GM19025 (cell line): ENCODE measurements around the gene CREB3L2.

Experiments used
- ATAC-seq: cut with Tn5 transposase; IDR thresholded peaks from one replicate; pipeline ENCODE4 v1.9.1; 2021; ENCODE audit warnings: mild to moderate bottlenecking, low read depth, moderate library complexity; ENCODE audit not compliant: unreplicated experiment

CREB3L2 gene

DNA sequence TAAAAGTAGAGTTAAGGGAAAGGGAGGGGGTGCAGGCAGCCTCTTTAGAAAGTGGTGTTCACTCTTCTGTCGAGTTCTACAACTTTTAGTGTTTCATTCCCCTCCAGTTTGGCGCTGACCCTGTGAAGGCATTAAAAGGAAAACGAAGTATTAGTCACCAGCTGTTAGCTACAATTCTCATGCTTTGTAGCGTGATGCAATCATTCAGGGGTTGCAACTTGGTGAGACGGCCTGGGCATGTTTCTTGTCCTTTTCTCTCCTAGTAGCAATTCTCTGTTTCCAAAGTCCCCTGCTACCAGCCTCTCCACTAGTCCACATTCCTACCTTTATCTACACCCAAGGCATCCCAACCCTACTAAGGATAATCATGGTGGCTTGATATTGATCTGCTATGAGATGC, 121.5 kb downstream of the CREB3L2 start:
- ATAC-seq, result no peak

DNA sequence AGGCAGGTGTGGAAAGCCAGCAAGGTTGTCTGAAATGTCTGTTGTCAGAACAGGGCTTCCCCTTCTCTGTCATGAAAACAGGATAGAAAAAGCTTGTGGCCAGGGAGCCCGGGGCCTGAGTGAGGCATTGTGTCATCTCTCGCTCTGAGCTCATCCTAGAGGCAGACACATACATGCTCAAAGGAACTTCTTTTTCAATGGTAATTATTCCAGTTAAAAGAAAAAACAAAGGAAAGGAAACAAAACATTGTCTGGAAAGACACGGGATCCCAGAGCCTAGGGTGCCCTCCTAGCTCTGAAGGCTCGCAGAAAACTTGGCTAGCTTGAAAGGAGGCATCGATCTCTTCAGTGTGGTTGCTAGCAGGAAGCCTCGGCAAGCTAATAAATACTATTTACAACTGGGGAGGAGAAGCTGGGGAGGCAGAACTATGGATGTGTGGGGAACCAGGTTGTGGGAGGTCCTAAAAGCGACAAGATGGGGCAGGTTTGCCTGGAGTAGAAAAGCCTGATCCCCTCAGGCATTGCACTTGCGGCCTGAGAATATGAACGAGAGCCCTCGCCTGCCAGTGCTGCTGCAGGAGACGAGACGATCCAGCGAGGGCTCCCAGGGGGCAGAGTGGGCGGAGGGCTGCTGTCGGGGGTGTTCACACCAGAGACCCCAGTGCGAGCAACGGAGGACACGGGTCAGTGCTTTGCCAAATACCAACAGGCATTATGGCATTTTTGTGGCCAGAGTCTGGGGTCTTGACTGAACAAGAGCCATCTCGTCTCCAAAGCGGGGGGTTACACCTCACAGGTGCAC, 122.3 kb downstream of the CREB3L2 start:
- ATAC-seq, result no peak

DNA sequence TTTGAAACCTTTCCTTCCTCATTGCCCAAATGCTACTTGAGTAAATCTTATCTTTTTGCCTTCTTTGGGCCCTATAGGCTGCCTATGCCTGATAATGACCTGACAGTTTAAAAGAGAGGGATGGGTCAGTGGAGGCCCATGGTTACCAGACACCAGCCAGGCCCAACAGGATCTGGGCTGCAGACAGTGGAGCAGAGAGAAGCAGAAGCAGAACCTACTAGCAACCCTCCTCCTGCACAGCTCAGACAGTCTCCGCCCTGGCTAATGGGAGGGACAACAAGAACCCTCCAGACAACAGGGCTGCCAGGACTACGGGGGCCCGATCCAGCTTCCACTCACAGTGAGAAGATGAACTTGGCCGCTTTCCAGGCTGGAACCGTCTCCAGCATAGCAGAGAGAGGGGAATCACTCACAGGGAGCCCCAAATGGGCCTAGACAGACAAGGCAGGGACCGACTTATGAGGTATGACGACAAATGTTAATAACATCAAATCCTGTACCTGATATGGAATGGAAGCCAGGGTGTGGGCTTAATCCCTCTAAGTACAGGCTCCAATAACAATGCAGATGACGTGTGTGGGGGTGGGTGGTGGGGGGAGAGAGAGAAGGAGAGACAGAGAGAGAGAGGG, 123.4 kb downstream of the CREB3L2 start:
- no peak for ATAC-seq

DNA sequence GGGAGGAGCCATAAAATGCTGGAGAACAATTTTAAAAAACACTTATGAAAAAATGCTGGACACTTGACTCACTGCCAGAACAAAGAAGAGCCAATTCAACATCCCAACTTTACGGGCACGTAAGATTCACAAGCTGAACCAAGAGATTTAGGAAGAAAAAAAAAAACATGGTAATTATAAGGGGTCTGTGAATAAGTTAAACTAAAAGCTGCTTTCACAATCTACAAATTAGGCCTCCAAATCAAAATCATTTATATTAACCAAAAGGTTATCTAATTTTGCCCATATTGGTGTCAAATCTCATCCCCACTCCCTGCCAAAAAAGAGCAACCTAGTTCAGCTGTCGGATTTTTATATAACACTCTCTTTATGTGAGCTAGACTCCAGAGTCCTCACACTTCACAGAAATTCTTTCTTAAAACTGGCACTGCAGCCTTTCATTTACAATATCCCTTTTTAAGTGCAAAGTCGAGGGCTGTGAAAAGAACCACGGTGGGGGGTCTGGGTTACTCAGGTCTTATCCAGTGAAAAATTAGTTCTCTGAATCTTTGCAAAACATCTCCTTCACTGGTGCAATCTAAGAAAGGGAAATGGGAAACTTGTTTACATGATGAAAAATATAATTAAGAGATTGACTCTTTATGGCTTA, 124.7 kb downstream of the CREB3L2 start:
- ATAC-seq, result no peak

DNA sequence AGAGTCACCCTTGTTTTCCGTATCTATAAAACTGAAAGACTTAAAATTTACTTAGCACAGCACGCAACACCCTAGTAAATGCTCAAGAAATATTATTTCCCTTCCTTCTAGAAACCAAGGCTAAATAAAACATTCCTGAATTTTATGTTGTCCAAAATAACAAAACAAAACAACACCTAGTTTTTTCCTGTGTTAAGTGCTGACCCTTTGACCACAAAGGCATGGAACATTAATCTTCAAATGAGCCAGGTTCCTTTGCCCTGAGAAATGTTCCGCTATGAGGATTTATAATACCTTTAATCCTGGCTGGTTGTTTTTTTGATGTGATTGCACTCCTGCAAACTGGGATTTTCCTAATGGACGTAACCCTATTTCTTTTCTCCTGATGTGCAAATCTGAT, 126.1 kb downstream of the CREB3L2 start:
- ATAC-seq, result no peak

DNA sequence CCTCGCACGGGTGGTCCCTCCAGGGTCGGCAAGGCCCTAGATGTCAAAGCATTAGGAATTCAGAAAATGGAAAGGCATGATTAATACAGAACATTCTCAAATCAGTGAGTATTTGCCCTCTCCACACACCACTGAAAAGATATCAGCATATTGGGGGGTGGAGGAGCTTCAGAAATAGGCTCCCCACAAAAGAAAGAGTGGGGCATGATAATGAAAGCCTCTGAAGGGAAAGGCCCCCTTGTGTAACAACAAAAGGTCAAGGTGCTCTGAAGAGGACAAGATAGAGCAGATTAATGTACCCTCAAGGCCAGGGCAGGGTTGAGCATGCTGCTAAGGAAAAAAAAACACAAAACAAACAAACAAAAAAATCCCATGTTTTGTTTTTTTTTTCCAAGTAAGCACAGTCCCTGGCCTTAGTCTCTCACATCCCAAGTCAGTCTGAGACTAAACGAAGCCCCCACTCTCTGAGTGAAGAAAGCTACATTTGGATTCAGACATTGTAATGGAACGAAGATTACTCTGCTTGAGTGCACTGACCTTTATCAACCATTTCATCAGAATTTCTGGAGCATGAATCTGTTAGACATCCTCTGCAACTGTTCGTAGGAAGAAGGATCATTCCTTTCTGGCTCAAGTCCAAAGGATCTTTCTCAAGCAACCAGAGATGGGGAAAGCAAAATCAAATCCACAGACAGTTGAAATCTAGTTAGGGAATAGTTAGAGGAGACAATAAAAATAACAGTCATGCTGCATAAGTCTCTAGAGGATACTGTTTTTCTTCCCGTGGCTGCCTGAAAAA, 127.7 kb downstream of the CREB3L2 start:
- no peak for ATAC-seq

DNA sequence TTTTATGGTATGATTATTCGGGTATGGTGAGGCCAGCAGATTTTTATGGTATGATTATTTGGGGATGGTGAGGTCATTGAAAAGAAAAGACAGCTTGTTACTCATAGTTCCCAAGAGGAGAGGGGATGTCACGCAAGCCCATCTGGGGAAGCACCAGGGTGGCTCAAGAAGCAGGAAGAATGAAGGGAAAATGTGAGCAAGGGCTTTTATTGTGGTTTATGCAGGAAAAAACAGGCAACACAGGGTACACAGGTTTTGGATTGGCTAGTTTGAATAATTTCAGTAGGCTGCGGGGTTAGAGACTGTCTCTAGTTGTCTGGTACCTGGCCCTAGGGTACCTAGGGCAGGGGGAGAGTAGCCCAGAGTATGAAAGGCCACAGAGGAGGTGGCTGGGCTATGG, 128.4 kb downstream of the CREB3L2 start:
- no peak for ATAC-seq

DNA sequence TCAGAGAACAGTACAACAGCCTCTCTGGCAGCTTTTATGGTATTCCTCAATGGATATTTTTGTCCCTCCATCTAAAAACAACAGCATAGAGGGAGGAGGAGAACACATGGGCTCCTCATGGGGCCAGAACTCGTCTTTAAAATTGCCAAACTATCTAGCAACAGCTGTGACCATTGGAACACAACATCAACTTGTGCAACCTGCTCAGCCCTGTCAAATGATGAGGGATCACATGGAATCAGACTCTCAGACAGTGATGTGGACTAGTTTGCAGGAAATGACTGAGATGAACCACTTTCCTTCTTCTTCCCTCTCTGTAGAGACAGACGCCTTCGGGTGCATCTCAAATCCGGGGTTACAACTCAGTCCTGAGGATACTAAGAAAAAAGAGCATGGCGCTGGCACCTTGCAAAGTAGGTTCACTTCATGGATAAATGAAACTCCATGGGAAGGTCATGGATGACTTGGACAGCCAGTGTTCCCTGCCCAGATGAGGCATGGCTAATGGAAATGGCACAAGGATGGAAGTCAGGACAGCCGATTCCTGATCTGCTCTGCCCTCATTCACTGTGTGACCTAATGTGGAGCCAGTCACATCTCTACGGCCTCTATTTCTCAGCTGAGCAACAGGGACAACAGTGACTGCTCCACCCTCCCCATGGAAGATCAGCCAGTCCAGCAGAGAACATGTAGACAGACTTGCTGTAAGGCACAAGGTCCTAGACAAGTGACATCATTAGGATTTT, 130.5 kb downstream of the CREB3L2 start:
- ATAC-seq, result no peak

DNA sequence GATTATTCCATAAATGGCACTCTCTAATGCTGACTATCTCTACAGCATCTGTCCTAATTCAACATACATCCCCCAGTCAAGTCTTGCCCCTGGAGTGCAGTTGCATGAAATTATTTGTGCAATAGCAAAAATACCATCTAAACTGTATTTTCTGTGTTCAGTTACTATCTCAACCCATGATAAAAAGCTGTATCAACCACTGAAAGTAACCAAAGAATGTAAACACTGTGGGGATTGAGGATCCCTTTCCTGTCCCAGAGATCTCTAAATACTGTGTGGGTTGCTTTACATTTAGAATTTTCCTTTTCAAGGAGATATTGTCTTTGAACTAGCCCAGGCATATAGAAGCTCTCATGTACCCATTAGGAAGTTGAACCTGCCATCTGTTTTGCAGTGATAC, 131.2 kb downstream of the CREB3L2 start:
- no peak for ATAC-seq

DNA sequence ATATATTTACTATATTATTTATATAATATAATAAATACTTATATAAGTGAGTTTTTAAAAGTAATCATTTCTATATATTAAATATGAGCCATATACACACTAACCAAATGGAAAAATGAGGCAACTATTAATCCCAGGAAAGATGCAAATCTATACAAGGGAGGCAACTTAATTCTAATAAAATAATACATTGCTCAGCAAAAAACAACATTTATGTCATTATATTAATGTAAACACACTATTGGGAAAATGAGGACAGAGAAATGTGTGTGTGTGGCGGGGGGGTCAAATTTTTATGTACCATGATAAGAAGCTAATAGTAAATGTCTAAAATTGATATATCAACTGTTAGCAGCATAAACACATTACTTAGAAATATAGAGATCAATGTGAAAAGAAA, 131.8 kb downstream of the CREB3L2 start:
- ATAC-seq, result no peak

DNA sequence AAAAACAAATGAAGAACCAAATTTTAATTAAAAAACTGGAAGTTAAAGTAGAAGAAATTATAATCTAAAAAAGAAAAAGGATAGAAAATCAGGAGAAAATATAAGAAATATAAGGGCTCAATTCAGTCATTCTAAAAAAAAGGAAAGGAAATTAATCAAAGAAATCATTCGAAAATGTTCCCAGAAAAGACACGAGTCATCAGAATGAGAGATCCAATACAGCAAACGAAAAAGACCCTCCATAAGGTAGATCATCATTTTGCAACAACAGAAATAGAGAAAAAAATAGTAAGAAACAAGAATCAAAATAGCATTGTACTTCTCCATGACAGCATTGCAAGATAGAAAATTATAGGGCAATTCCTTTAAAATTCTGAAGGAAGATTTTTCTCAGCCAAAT, 132.6 kb downstream of the CREB3L2 start:
- ATAC-seq, result no peak

DNA sequence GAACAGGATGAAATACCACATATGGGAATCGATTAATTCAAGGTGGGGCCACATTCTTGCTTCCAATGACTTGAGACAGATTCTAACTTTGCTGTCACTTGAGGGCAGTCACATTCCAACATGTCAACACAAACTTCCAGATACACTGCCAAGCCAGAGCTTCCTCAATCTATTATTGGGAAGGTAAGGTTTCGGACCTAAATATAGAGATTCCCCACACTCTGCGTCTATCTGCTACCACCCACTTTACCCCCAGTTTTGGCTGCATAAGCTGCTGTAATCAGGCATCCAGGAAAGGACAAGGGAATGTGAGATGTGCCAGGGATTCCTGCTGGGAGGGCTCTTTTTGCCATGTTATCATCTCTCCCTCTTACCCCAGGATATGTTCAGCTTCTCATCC, 134.6 kb downstream of the CREB3L2 start:
- no peak for ATAC-seq

DNA sequence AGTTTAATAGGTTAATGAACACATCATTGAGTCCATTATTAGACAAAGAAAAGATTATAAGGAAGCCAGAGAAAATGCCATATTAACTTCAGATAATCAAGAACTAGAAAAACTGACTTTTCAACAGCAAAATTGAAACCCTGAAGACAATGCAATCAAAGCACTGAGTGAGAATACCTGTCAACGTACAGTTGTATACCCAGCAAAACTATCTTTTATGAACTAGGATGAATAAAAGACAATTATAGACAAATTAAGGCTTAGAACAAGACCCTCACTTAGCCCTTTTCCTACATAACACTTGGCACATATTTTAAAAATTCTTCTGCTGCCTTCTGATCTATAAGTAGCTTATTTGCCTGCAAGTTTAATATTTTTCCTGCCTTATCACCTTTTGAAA, 136.1 kb downstream of the CREB3L2 start:
- no peak for ATAC-seq

DNA sequence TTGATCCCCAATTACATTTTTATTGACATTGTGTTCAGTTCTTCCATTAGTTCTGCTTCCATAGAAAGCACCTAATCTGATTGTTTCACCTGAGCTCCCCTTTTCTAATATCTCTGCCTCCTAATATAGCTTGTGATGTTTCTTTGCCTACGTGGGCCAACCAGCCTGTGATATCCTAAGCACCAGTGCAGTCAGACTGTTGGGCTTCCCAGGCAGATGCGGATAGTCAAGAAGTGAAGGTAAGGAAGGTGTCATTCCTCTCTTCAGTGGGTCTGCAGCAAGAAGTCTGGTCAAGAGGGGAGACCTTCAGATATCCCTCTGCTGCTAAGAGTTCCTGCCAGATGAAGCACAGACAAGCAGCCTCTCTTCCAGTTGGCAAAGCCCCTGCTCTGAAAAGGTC, 138.9 kb downstream of the CREB3L2 start:
- no peak for ATAC-seq

DNA sequence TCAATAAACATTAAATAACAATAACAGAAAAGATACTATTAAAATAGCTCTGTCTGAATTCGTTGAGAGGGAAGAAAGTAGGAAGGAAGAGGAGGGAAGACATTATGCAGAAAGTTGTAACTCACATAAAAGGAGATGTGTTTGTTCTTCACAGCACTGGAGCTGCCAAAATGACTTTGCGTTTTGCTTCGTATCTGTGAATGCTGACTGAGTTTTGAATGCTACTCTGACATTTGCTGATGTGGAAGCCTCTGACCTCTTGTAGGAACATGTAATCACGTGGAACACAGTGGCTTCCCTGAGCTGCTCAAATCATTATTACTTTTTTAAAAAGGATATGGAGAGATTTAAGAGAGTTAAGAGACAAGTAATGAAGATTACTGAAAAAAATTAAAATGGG, 139.5 kb downstream of the CREB3L2 start:
- ATAC-seq, result no peak

DNA sequence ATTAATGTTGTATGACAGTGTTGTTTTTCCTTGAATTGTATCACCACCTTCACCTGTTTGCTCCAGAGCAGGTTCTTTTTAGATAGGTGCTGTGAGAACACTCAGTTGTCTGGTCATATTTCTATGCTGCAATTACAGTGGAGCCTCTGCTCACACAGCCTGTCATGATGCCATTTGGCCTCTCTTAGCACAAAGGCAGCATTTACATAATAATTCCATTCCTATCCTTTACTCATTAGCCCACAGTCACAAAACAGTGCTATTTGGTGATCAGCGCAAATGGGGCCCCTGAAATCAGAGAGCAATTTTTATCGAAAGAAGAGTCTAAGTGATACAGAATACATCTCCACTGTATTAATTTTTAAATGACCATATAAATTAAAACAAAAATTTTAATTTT, 141.3 kb downstream of the CREB3L2 start:
- no peak for ATAC-seq

DNA sequence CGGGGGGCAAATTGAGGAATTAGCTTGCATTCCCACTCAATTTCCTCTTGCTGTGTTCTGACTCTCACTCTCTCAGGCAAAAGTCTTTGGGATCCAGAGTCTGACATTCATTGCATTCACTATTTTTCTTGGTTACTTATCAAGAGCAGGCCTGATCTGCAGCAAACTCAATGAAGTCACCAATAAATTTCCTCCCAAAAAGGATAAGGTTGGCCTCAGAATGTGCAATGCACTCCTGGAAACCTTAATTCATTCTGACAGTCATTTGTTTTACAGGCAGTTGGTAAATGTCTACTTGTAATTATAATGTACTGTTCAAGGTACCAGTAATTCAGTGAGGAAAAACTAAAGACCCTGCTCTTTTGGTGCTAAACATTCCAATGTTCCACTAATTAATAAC, 148.8 kb downstream of the CREB3L2 start:
- ATAC-seq, result no peak

DNA sequence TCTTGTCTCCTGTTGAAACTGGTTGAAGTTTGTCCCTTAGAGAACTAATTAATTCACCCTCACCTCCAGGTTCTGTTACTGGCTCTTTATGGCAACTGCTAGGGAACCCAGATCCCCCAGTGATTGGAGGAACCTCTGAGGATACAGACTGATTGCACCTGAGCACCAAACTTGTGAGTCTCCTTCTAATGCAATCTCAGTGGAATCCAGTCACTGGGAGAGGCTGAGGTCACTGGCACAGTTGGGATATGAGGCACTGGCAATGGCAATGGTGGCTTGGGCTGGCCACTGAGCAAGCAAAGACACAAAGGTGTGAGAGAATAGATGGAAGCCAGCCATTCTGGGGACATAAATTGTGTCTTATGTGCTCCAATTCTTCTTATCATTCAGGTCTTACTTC, 149.8 kb downstream of the CREB3L2 start:
- no peak for ATAC-seq

DNA sequence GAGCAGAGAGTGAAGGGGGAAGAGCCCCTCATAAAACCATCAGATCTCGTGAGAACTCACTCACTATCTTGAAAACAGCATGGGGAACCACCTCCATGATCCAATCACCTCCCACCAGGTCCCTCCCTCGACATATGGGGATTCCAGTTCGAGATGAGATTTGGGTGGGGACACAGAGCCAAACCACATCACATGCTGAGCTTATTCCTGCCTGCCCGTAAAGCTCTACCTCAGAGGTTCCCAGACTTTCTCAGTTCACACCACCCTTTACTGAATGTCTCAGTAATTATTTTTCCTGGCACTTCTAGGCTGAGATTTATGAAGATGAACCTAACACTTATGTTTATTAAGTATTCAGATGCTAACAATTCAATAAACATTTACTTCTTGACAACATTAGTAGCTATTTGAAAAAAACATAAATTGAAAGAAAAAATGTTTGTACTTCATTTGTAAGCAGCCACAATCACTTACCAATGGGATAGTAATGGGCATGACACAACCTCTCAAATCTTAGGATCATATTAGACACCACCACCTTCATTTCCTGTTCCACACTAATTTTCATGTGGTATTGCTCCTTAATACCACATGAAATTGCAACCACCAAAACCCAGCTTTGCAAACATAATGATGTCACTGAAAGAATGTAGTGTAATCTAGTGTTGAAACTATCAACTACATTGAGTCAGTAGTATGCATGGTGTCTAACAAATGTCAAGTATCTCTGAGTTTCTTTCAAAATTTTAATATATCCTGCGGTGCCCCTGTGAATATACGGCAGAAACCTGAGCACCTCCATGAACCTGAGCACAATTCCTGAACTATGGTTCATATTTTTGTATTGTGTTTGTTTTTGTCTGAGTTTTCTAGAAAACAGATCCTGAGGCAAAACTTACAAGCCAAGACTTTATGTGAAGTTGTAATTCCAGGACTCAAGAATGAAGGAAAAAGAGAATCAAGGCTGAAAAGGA, 150.6 kb downstream of the CREB3L2 start:
- ATAC-seq, result no peak
